SK-N-SH treated with all-trans-retinoic acid at 6 μM for 48 hours (cell line): Measurements from ENCODE around the gene GNGT2.
"Not testable (repeated sequence)": the region's sequence is repeated elsewhere in the genome, so short reads cannot be mapped to it uniquely, and the experiment has no call there.

Source experiments
- ATAC-seq: fragments of 200-7000 bp; cut with Tn5 transposase; 3 replicates; pipeline ENCODE4 v1.9.1; 2020; ENCODE audit warnings: mild to moderate bottlenecking, moderate library complexity
- BACH2 ChIP-seq: fragments of 250-450 bp; sonication (Bioruptor Pico); IDR thresholded peaks from 2 replicates; pipeline ENCODE4 v1.9.0; 2021; ENCODE audit warnings: mild to moderate bottlenecking, borderline replicate concordance
- ESRRG ChIP-seq: fragments of 250-450 bp; sonication (Bioruptor Pico); IDR thresholded peaks from 2 replicates; pipeline ENCODE4 v1.6.1; 2021; ENCODE audit warnings: mild to moderate bottlenecking
- GLIS3 ChIP-seq: fragments of 250-450 bp; sonication (Bioruptor Pico); IDR thresholded peaks from 2 replicates; pipeline ENCODE4 v1.5.0; 2020; ENCODE audit warnings: mild to moderate bottlenecking, moderate library complexity
- ISL1 ChIP-seq: fragments of 250-450 bp; sonication (Bioruptor Pico); IDR thresholded peaks from 2 replicates; pipeline ENCODE4 v2.1.2; 2022; ENCODE audit warnings: mild to moderate bottlenecking, moderate library complexity
- OSR1 ChIP-seq: fragments of 250-450 bp; sonication (Bioruptor Pico); IDR thresholded peaks from 2 replicates; pipeline ENCODE4 v1.8.0; 2022; ENCODE audit warnings: moderate library complexity, mild to moderate bottlenecking, inconsistent platforms
- PPARA ChIP-seq: fragments of 250-450 bp; sonication (Bioruptor Pico); IDR thresholded peaks from 2 replicates; pipeline ENCODE4 v1.5.0; 2020; ENCODE audit warnings: mild to moderate bottlenecking, borderline replicate concordance
- RARB ChIP-seq: fragments of 250-450 bp; sonication (Bioruptor Pico); IDR thresholded peaks from 2 replicates; pipeline ENCODE4 v1.8.0; 2021; ENCODE audit warnings: mild to moderate bottlenecking, moderate library complexity
- SNAI2 ChIP-seq: fragments of 250-450 bp; sonication (Bioruptor Pico); IDR thresholded peaks from 2 replicates; pipeline ENCODE4 v1.5.0; 2020; ENCODE audit warnings: mild to moderate bottlenecking, moderate library complexity
- TCF4 ChIP-seq: fragments of 250-450 bp; sonication (Bioruptor Pico); IDR thresholded peaks from 2 replicates; pipeline ENCODE4 v1.8.0; 2021; ENCODE audit warnings: mild to moderate bottlenecking, moderate library complexity, borderline replicate concordance
- TOX ChIP-seq: fragments of 250-450 bp; sonication (Bioruptor Pico); IDR thresholded peaks from 2 replicates; pipeline ENCODE4 v1.8.0; 2021; ENCODE audit warnings: mild to moderate bottlenecking, moderate library complexity, borderline replicate concordance
- ZFP3 ChIP-seq: fragments of 250-450 bp; sonication (Bioruptor Pico); IDR thresholded peaks from 2 replicates; pipeline ENCODE4 v1.5.0; 2020; ENCODE audit warnings: mild to moderate bottlenecking, moderate library complexity
- ZFP30 ChIP-seq: fragments of 450-650 bp; formaldehyde crosslinking; IDR thresholded peaks from 2 replicates; pipeline ENCODE4 v1.5.0; 2022; ENCODE audit warnings: mild to moderate bottlenecking, moderate library complexity
- ZNF565 ChIP-seq: fragments of 450-650 bp; formaldehyde crosslinking; conservative IDR thresholded peaks from 2 replicates; pipeline ENCODE4 v1.5.0; 2020; ENCODE audit warnings: low read depth, mild to moderate bottlenecking, moderate library complexity
- ZNF70 ChIP-seq: fragments of 450-650 bp; formaldehyde crosslinking; IDR thresholded peaks from 2 replicates; pipeline ENCODE4 v1.5.0; 2020; ENCODE audit warnings: mild to moderate bottlenecking, moderate library complexity
- ZNF8 ChIP-seq: fragments of 450-650 bp; formaldehyde crosslinking; IDR thresholded peaks from 2 replicates; pipeline ENCODE4 v1.5.0; 2020; ENCODE audit warnings: mild to moderate bottlenecking, moderate library complexity
- TF ChIP-seq, protein P1 (sequence below): fragments of 250-450 bp; sonication (Bioruptor Pico); IDR thresholded peaks from 2 replicates; pipeline ENCODE4 v1.5.1; 2020; ENCODE audit warnings: low read depth, mild to moderate bottlenecking, moderate library complexity
- TF ChIP-seq, protein P2 (sequence below): fragments of 250-450 bp; sonication (Bioruptor Pico); IDR thresholded peaks from 2 replicates; pipeline ENCODE4 v1.5.1; 2021; ENCODE audit warnings: mild to moderate bottlenecking, moderate library complexity
- TF ChIP-seq, protein P3 (sequence below): fragments of 250-450 bp; sonication (Bioruptor Pico); IDR thresholded peaks from 2 replicates; pipeline ENCODE4 v1.8.0; 2020; ENCODE audit warnings: mild to moderate bottlenecking, moderate library complexity, borderline replicate concordance
- TF ChIP-seq, protein P4 (sequence below): fragments of 250-450 bp; sonication (Bioruptor Pico); IDR thresholded peaks from 2 replicates; pipeline ENCODE4 v1.5.0; 2020; ENCODE audit warnings: mild to moderate bottlenecking, moderate library complexity
- TF ChIP-seq, protein P5 (sequence below): fragments of 250-450 bp; sonication (Bioruptor Pico); IDR thresholded peaks from 2 replicates; pipeline ENCODE4 v1.8.0; 2021; ENCODE audit warnings: low read depth, mild to moderate bottlenecking, moderate library complexity, borderline replicate concordance

The GNGT2 gene

DNA sequence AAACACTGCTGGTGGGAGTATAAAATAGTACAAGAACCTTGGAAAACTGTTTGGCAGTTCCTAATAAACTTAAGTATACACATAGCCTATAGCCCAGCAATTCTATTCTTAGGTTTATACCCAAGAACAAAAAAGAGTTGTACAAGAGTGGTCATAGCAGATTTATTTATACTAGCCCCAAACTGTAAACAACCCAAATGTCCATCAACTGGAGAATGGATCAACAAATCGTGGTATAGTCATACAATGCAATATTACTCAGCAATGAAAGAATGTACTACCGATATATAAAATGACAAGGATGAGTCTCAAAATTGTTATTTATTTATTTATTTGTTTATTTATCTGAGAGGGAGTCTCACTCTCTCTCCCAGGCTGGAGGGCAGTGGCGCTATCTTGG is 23.1 kb downstream of the GNGT2 start:
- TF ChIP-seq TCF4 (CRISPR knock-in tag) (no peak), ZNF565 (no peak), PPARA (no peak), RARB (CRISPR knock-in tag) (no peak), ESRRG (CRISPR knock-in tag) (no peak)
- TF ChIP-seq, protein P1, sequence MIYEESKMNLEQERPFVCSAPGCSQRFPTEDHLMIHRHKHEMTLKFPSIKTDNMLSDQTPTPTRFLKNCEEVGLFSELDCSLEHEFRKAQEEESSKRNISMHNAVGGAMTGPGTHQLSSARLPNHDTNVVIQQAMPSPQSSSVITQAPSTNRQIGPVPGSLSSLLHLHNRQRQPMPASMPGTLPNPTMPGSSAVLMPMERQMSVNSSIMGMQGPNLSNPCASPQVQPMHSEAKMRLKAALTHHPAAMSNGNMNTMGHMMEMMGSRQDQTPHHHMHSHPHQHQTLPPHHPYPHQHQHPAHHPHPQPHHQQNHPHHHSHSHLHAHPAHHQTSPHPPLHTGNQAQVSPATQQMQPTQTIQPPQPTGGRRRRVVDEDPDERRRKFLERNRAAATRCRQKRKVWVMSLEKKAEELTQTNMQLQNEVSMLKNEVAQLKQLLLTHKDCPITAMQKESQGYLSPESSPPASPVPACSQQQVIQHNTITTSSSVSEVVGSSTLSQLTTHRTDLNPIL (CRISPR knock-in tag) = no peak
- TF ChIP-seq, protein P2, sequence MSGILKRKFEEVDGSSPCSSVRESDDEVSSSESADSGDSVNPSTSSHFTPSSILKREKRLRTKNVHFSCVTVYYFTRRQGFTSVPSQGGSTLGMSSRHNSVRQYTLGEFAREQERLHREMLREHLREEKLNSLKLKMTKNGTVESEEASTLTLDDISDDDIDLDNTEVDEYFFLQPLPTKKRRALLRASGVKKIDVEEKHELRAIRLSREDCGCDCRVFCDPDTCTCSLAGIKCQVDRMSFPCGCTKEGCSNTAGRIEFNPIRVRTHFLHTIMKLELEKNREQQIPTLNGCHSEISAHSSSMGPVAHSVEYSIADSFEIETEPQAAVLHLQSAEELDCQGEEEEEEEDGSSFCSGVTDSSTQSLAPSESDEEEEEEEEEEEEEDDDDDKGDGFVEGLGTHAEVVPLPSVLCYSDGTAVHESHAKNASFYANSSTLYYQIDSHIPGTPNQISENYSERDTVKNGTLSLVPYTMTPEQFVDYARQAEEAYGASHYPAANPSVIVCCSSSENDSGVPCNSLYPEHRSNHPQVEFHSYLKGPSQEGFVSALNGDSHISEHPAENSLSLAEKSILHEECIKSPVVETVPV (CRISPR knock-in tag) = no peak
- no peak for ATAC-seq

DNA sequence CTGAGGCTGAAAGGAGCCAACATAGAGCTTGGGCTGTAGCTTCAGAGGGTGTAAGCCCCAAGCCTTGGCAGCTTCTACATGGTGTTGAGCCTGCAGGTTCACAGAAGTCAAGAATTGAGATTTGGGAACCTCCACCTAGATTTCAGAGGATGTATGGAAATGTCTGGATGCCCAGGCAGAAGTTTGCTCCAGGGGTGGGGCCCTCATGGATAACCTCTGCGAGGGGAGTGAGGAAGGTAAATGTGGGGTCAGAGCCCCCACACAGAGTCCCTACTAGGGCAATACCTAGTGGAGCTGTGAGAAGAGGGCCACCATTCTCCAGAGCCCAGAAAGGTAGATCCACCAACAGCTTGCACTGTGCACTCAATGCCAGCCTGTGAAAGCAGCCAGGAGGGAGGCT is 25.0 kb downstream of the GNGT2 start:
- ATAC-seq = not testable (repeated sequence)

DNA sequence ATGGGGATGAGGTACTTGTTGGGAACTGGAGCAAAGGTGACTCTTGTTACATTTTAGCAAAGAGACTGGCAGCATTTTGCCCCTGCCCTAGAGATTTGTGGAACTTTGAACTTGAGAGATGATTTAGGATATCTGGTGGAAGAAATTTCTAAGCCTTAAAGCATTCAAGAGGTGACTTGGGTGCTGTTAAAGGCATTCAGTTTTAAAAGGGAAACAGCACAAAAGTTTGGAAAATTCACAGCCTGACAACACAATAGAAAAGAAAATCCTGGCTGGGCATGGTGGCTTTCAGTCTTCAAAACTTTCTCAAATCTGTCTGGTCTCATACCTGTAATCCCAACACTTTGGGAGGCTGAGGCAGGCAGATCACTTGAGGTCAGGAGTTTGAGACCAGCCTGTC is 25.9 kb downstream of the GNGT2 start:
- not testable (repeated sequence) for ATAC-seq

DNA sequence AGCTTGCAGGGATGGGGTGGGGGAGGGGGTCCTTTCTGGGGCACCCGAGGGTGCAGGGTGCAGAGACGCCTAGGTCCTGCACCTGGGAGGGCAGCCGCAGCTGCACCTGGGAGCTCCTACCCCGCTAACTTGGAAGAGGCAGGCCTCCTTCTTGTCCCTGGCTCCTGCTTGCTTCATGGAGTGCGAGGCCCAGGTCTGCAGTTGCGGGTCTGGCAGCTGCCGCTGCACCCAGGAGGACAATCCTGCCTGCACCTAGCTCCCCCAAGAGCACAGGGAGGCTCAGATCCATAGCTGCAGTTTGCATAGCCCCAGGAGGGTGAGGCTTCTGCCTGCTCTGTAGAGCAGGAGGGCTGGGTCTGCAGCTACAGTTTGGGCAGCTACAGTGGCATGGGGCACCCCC is 26.6 kb downstream of the GNGT2 start:
- ATAC-seq = no peak
- TF ChIP-seq SNAI2 (CRISPR knock-in tag) (no peak), ZFP3 (CRISPR knock-in tag) (no peak), ISL1 (CRISPR knock-in tag) (no peak), PPARA (no peak), GLIS3 (no peak), ESRRG (CRISPR knock-in tag) (no peak), RARB (CRISPR knock-in tag) (no peak), TOX (no peak), OSR1 (CRISPR knock-in tag) (no peak), ZFP30 (CRISPR knock-in tag) (no peak), ZNF8 (CRISPR knock-in tag) (no peak), BACH2 (CRISPR knock-in tag) (no peak), ZNF70 (CRISPR knock-in tag) (no peak)
- TF ChIP-seq, protein P3, sequence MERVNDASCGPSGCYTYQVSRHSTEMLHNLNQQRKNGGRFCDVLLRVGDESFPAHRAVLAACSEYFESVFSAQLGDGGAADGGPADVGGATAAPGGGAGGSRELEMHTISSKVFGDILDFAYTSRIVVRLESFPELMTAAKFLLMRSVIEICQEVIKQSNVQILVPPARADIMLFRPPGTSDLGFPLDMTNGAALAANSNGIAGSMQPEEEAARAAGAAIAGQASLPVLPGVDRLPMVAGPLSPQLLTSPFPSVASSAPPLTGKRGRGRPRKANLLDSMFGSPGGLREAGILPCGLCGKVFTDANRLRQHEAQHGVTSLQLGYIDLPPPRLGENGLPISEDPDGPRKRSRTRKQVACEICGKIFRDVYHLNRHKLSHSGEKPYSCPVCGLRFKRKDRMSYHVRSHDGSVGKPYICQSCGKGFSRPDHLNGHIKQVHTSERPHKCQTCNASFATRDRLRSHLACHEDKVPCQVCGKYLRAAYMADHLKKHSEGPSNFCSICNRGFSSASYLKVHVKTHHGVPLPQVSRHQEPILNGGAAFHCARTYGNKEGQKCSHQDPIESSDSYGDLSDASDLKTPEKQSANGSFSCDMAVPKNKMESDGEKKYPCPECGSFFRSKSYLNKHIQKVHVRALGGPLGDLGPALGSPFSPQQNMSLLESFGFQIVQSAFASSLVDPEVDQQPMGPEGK (CRISPR knock-in tag) = no peak
- TF ChIP-seq, protein P1 (CRISPR knock-in tag) = no peak
- TF ChIP-seq, protein P4, sequence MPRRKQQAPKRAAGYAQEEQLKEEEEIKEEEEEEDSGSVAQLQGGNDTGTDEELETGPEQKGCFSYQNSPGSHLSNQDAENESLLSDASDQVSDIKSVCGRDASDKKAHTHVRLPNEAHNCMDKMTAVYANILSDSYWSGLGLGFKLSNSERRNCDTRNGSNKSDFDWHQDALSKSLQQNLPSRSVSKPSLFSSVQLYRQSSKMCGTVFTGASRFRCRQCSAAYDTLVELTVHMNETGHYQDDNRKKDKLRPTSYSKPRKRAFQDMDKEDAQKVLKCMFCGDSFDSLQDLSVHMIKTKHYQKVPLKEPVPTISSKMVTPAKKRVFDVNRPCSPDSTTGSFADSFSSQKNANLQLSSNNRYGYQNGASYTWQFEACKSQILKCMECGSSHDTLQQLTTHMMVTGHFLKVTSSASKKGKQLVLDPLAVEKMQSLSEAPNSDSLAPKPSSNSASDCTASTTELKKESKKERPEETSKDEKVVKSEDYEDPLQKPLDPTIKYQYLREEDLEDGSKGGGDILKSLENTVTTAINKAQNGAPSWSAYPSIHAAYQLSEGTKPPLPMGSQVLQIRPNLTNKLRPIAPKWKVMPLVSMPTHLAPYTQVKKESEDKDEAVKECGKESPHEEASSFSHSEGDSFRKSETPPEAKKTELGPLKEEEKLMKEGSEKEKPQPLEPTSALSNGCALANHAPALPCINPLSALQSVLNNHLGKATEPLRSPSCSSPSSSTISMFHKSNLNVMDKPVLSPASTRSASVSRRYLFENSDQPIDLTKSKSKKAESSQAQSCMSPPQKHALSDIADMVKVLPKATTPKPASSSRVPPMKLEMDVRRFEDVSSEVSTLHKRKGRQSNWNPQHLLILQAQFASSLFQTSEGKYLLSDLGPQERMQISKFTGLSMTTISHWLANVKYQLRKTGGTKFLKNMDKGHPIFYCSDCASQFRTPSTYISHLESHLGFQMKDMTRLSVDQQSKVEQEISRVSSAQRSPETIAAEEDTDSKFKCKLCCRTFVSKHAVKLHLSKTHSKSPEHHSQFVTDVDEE (CRISPR knock-in tag) = no peak
- TF ChIP-seq, protein P5, sequence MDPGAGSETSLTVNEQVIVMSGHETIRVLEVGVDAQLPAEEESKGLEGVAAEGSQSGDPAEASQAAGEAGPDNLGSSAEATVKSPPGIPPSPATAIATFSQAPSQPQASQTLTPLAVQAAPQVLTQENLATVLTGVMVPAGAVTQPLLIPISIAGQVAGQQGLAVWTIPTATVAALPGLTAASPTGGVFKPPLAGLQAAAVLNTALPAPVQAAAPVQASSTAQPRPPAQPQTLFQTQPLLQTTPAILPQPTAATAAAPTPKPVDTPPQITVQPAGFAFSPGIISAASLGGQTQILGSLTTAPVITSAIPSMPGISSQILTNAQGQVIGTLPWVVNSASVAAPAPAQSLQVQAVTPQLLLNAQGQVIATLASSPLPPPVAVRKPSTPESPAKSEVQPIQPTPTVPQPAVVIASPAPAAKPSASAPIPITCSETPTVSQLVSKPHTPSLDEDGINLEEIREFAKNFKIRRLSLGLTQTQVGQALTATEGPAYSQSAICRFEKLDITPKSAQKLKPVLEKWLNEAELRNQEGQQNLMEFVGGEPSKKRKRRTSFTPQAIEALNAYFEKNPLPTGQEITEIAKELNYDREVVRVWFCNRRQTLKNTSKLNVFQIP (CRISPR knock-in tag) = no peak
- TF ChIP-seq, protein P2 (CRISPR knock-in tag) = no peak
